Islet of Langerhans (tissue), 1 donor: ENCODE measurements around the gene AAMP.
"Not testable (repeated sequence)": the region's sequence is repeated elsewhere in the genome, so short reads cannot be mapped to it uniquely, and the experiment has no call there.

Experiments
- FAIRE-seq: peaks from one replicate; lab custom pipeline; 2011; peaks lifted over from hg19 to GRCh38; lab: Jason Lieb, UNC

Gene AAMP

GRCh38 chr2:218269900-218270720, at the start of gene AAMP, which contains the start of gene PNKD:
TSS of gene AAMP (minus strand) at chr2:218270137. CDS start at chr2:218270086, 51 bp downstream.
TSS of gene PNKD (plus strand) at chr2:218270519. CDS start at chr2:218270536, 17 bp downstream.
- FAIRE-seq = peak; percentile 61

GRCh38 chr2:218318241-218318640, 48.3 kb upstream of the AAMP start:
- FAIRE-seq = no peak

- FAIRE-seq = no peak
These were observed 47.9 kb upstream of the AAMP start for GRCh38 chr2:218317835-218318234.

GRCh38 chr2:218317303-218317630, 47.3 kb upstream of the AAMP start:
- no peak for FAIRE-seq

- FAIRE-seq = no peak
These were observed 45.5 kb upstream of the AAMP start for GRCh38 chr2:218315397-218315796.

- not testable (repeated sequence) for FAIRE-seq
These were observed 44.8 kb upstream of the AAMP start for GRCh38 chr2:218314764-218315163.

GRCh38 chr2:218313356-218313755, 43.4 kb upstream of the AAMP start:
- no peak for FAIRE-seq

GRCh38 chr2:218312267-218312756, 42.4 kb upstream of the AAMP start:
- no peak for FAIRE-seq

GRCh38 chr2:218311541-218312266, 41.8 kb upstream of the AAMP start:
- not testable (repeated sequence) for FAIRE-seq

GRCh38 chr2:218310853-218311540, 41.1 kb upstream of the AAMP start:
- FAIRE-seq = no peak

- FAIRE-seq = no peak
These were observed 37.6 kb upstream of the AAMP start for GRCh38 chr2:218307415-218308090.

GRCh38 chr2:218306184-218306920, 36.4 kb upstream of the AAMP start:
- FAIRE-seq = no peak

GRCh38 chr2:218305383-218305782, 35.4 kb upstream of the AAMP start:
- no peak for FAIRE-seq

- peak; percentile 85 for FAIRE-seq
These were observed 31.4 kb upstream of the AAMP start for GRCh38 chr2:218301176-218301819.

- FAIRE-seq = no peak
These were observed 30.2 kb upstream of the AAMP start for GRCh38 chr2:218300141-218300540.

GRCh38 chr2:218298314-218298875, 28.5 kb upstream of the AAMP start:
- FAIRE-seq = no peak

- no peak for FAIRE-seq
These were observed 26.9 kb upstream of the AAMP start for GRCh38 chr2:218296847-218297246.

GRCh38 chr2:218296200-218296599, 26.3 kb upstream of the AAMP start:
- FAIRE-seq = no peak

- FAIRE-seq = no peak
These were observed 25.1 kb upstream of the AAMP start for GRCh38 chr2:218295029-218295428.

- FAIRE-seq = no peak
These were observed 24.6 kb upstream of the AAMP start for GRCh38 chr2:218294430-218295022.
